OCI-LY7 (cell line): ENCODE measurements around the gene APBB2.

Experiments used
- EZH2phosphoT487 ChIP-seq: fragments of 200-600 bp; sonication (generic); IDR thresholded peaks from 2 replicates; pipeline ENCODE4 v1.6.1; 2018; ENCODE audit warnings: low read depth, borderline replicate concordance, mild to moderate bottlenecking, mixed run types, antibody characterized with exemption, low read length, moderate library complexity, mixed read lengths
- TF ChIP-seq, protein P1 (sequence below): fragments of 200-600 bp; sonication (generic); conservative IDR thresholded peaks from 2 replicates; pipeline ENCODE4 v1.5.1; 2014; ENCODE audit warnings: mild to moderate bottlenecking, antibody characterized with exemption, low read length, moderate library complexity, mixed read lengths

DNA sequence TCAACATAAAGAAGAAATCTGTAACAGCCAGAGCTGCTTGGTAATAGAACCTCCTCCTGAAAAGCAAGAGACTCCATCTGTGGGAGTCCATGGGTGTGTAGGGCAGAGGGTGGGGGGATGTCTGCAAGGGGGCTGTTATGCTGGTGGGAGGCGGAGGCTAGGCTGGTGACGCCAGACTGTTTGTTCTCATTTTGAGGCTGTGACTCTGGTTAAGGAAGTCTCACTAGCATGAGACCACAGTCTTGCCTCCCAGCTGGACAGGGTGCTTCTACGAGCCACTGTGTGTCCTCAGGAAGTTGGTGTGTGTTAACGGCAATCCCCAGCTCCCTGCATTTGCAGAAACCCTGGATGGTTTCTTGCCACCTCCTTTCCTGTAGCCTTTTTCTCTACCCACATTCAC is 384.8 kb downstream of the APBB2 start:
- TF ChIP-seq, protein P1, sequence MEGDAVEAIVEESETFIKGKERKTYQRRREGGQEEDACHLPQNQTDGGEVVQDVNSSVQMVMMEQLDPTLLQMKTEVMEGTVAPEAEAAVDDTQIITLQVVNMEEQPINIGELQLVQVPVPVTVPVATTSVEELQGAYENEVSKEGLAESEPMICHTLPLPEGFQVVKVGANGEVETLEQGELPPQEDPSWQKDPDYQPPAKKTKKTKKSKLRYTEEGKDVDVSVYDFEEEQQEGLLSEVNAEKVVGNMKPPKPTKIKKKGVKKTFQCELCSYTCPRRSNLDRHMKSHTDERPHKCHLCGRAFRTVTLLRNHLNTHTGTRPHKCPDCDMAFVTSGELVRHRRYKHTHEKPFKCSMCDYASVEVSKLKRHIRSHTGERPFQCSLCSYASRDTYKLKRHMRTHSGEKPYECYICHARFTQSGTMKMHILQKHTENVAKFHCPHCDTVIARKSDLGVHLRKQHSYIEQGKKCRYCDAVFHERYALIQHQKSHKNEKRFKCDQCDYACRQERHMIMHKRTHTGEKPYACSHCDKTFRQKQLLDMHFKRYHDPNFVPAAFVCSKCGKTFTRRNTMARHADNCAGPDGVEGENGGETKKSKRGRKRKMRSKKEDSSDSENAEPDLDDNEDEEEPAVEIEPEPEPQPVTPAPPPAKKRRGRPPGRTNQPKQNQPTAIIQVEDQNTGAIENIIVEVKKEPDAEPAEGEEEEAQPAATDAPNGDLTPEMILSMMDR, result no peak
- TF ChIP-seq EZH2phosphoT487, result no peak
